IMR-90 (cell line): ENCODE results near the gene EGR2. TPM values are rescaled to one million over a fixed set of nuclear protein-coding genes. Genes with fewer than 3 reads are reported as not detected.

ENCODE experiments used
- ATAC-seq: fragments of 200-7000 bp; cut with Tn5 transposase; 2 replicates; pipeline ENCODE4 v1.9.1; 2020; ENCODE audit warnings: low read depth, mild to moderate bottlenecking, moderate library complexity
- BruUV-seq: library from RNA; stranded (reverse); fragments of 400-500 nt; replicated peaks from 2 replicates; lab custom pipeline; 2021; lab: Mats Ljungman, UMichigan
- CTCF ChIA-PET: fragments of 300-600 bp; formaldehyde crosslinking; extraction: SDS; loops from one replicate; lab custom pipeline; 2021; ENCODE audit warnings: antibody characterized with exemption; lab: Yijun Ruan, JAX
- POLR2A ChIA-PET: fragments of 300-600 bp; sonication (Branson Sonifier 250); formaldehyde crosslinking; loops from one replicate; lab custom pipeline; 2022; ENCODE audit warnings: antibody characterized with exemption; ENCODE audit not compliant: unreplicated experiment; lab: Charles Lee
- DNase-seq: peaks from one replicate; pipeline ENCODE4 v3.0.0; 2013
- H2AFZ ChIP-seq: replicated peaks from 2 replicates; pipeline ENCODE3; 2013; ENCODE audit warnings: low read length, mild to moderate bottlenecking; ENCODE audit not compliant: poor library complexity
- H2AK5ac ChIP-seq: 2 replicates; pipeline ENCODE4 v1.6.1; 2013; ENCODE audit warnings: low read depth, low read length, inconsistent platforms
- H2AK9ac ChIP-seq: replicated peaks from 2 replicates; pipeline ENCODE3; 2013; ENCODE audit warnings: mild to moderate bottlenecking, low read depth, low read length, moderate library complexity; ENCODE audit not compliant: poor library complexity
- H2BK120ac ChIP-seq: 2 replicates; pipeline ENCODE4 v1.6.1; 2013; ENCODE audit warnings: low read depth, low read length, inconsistent platforms
- H2BK15ac ChIP-seq: 3 replicates; pipeline ENCODE4 v1.6.1; 2013; ENCODE audit warnings: low read depth, low read length, inconsistent platforms
- H2BK20ac ChIP-seq: 2 replicates; pipeline ENCODE4 v1.6.1; 2013; ENCODE audit warnings: low read depth, mild to moderate bottlenecking, inconsistent platforms, low read length, moderate library complexity
- H2BK5ac ChIP-seq: 2 replicates; pipeline ENCODE4 v1.6.1; 2013; ENCODE audit warnings: mild to moderate bottlenecking, low read depth, low read length, inconsistent platforms; ENCODE audit not compliant: poor library complexity, severe bottlenecking
- H3K14ac ChIP-seq: replicated peaks from 2 replicates; pipeline ENCODE4 v1.6.1; 2013; ENCODE audit warnings: low read depth, low read length, inconsistent platforms
- H3K18ac ChIP-seq: 2 replicates; pipeline ENCODE4 v1.6.1; 2013; ENCODE audit warnings: low read depth, low read length, control low read depth
- H3K23ac ChIP-seq: 2 replicates; pipeline ENCODE4 v1.6.1; 2013; ENCODE audit warnings: low read depth, low read length, inconsistent platforms
- H3K27ac ChIP-seq: 2 replicates; pipeline ENCODE4 v1.5.1; 2013; ENCODE audit warnings: mild to moderate bottlenecking, control low read depth, low read length; ENCODE audit not compliant: insufficient read depth
- H3K27me3 ChIP-seq: 2 replicates; pipeline ENCODE4 v1.6.1; 2013; ENCODE audit warnings: low read length; ENCODE audit not compliant: control insufficient read depth, insufficient read depth
- H3K36me3 ChIP-seq: 2 replicates; pipeline ENCODE4 v1.6.1; 2013; ENCODE audit warnings: low read length, mixed read lengths; ENCODE audit not compliant: control insufficient read depth, insufficient read depth
- H3K4ac ChIP-seq: 2 replicates; pipeline ENCODE4 v1.6.1; 2013; ENCODE audit warnings: low read depth, low read length, inconsistent platforms
- H3K4me1 ChIP-seq: 2 replicates; pipeline ENCODE4 v1.6.1; 2013; ENCODE audit warnings: low read length, mixed read lengths; ENCODE audit not compliant: control insufficient read depth, insufficient read depth
- H3K4me2 ChIP-seq: 2 replicates; pipeline ENCODE4 v1.6.1; 2013; ENCODE audit warnings: low read depth, mild to moderate bottlenecking, control low read depth, low read length, moderate library complexity
- H3K4me3 ChIP-seq: 2 replicates; pipeline ENCODE4 v1.5.1; 2013; ENCODE audit warnings: low read depth, mild to moderate bottlenecking, control low read depth, low read length, moderate library complexity; ENCODE audit not compliant: insufficient read depth
- H3K56ac ChIP-seq: 2 replicates; pipeline ENCODE4 v1.6.1; 2013; ENCODE audit warnings: low read length, inconsistent platforms; ENCODE audit not compliant: insufficient read depth; ENCODE audit errors: extremely low read depth
- H3K79me1 ChIP-seq, 2 experiments: 2 replicates each; pipeline ENCODE4 v1.6.1; 2013; ENCODE audit warnings: low read length in 2 of 2, inconsistent platforms in 1 of 2, low read depth in 1 of 2
- H3K9ac ChIP-seq: 2 replicates; pipeline ENCODE4 v1.6.1; 2013; ENCODE audit warnings: low read depth, low read length, control low read depth
- H3K9me1 ChIP-seq: 2 replicates; pipeline ENCODE4 v1.6.1; 2013; ENCODE audit warnings: low read length, inconsistent platforms; ENCODE audit not compliant: insufficient read depth
- H3K9me3 ChIP-seq: 2 replicates; pipeline ENCODE4 v1.6.1; 2013; ENCODE audit warnings: low read length; ENCODE audit not compliant: control insufficient read depth, insufficient read depth
- H4K20me1 ChIP-seq: 2 replicates; pipeline ENCODE4 v1.6.1; 2013; ENCODE audit warnings: low read length, inconsistent platforms; ENCODE audit not compliant: insufficient read depth
- H4K5ac ChIP-seq: 2 replicates; pipeline ENCODE4 v1.6.1; 2013; ENCODE audit warnings: mild to moderate bottlenecking, low read depth, low read length, control low read depth
- H4K8ac ChIP-seq, 2 experiments: 2 replicates each; pipeline ENCODE4 v1.6.1; 2013; ENCODE audit warnings: low read depth in 2 of 2, low read length in 2 of 2, control low read depth in 1 of 2, inconsistent platforms in 1 of 2
- H4K91ac ChIP-seq: 2 replicates; pipeline ENCODE4 v1.6.1; 2013; ENCODE audit warnings: low read depth, low read length, inconsistent platforms; ENCODE audit not compliant: insufficient read depth
- CHD1 ChIP-seq: IDR thresholded peaks from 2 replicates; pipeline ENCODE4 v1.6.1; 2012; ENCODE audit warnings: low read depth, low read length, improper control_type of control experiment
- WGBS, 2 experiments: methylation state at CpG; one replicate each; pipeline versions ENCODE4 v1.1.5 to v1.1.7; 2013; ENCODE audit warnings: missing lambda C conversion rate in 2 of 2; ENCODE audit not compliant: insufficient read length in 1 of 2; ENCODE audit errors: extremely low coverage in 2 of 2; 5-methylcytosine and 5-hydroxymethylcytosine counted together
- dilution Hi-C: fragments of 300-500 bp; cut with HindIII; formaldehyde crosslinking; loops from one replicate; pipeline ENCODE4 v1.14.3; 2018; ENCODE audit warnings: low sequenced_read_pairs; ENCODE audit not compliant: unreplicated experiment
- in situ Hi-C: fragments of 300-500 bp; cut with MboI; formaldehyde crosslinking; loops from 3 replicates; pipeline ENCODE4 v1.14.3; 2019; ENCODE audit warnings: low sequenced_read_pairs, inconsistent platforms, mixed read lengths
- intact Hi-C: fragments of 100-400 bp; cut with micrococcal nuclease; formaldehyde crosslinking; loops from 2 replicates; pipeline ENCODE4 v1.10.0; 2022
- polyA plus RNA-seq, 3 experiments: library from polyadenylated mRNA; depleted of rRNA; stranded (reverse); fragments of >200 nt; gene quantifications; 2 replicates each; pipeline ENCODE4 v1.2.3, GENCODE V29; 2012; ENCODE audit warnings: low replicate concordance in 1 of 3
- total RNA-seq: library from RNA; depleted of rRNA; stranded (reverse); fragments of >200 nt; gene quantifications from 2 replicates; pipeline ENCODE4 v1.2.3, GENCODE V29; 2012
- TF ChIP-seq, protein P1 (sequence below): fragments of 150-350 bp; IDR thresholded peaks from 2 replicates; pipeline ENCODE4 v1.6.1; 2016; ENCODE audit warnings: low read depth, mild to moderate bottlenecking, low read length, moderate library complexity, borderline replicate concordance

Gene EGR2
- total and polyA plus RNA-seq, 2 of the 4 experiments (the other 2 are of a cell fraction): 0.36 to 1.2 TPM

- no peak overlapping the region for H3K14ac ChIP-seq
- H4K20me1 ChIP-seq: peaks cover 8% of the 10 kb centered on the region
- H2AFZ ChIP-seq: no peak overlapping the region
- in situ Hi-C loops (loop anchor here (5.0 to 25.0 kb wide), 3 partner anchors 383 to 783 kb away; partner anchors contain the start of gene RTKN2), intact Hi-C loops (no loop called here), dilution Hi-C loops (no loop called here)
- H2BK120ac ChIP-seq: no peak overlapping the region
- peaks cover 41% of the 10 kb centered on the region for H3K27me3 ChIP-seq
- no peaks in the 10 kb centered on the region for H3K79me1 ChIP-seq
- H3K9me3 ChIP-seq: no peaks in the 10 kb centered on the region
- no CpG with 5 or more reads among the region's 5 CpGs for WGBS, 2 experiments
- no peak overlapping the region for H3K9ac ChIP-seq
- H3K27ac ChIP-seq: no peak overlapping the region
- POLR2A ChIA-PET: no interaction called here
- no peak overlapping the region for H4K91ac ChIP-seq
- no peak overlapping the region for H4K8ac ChIP-seq
- BruUV-seq: no TSS peak
- no peak overlapping the region for H3K4me3 ChIP-seq
- H3K4me1 ChIP-seq: peaks cover 6% of the 10 kb centered on the region; the same call in 1 of the 2 replicates
- no peak overlapping the region for H2AK9ac ChIP-seq
- H3K4me2 ChIP-seq: no peak overlapping the region
- no peak overlapping the region for H2BK20ac ChIP-seq
- ATAC-seq: no peak
- H4K5ac ChIP-seq: no peak overlapping the region
- no peak for DNase-seq
- H3K36me3 ChIP-seq: no peaks in the 10 kb centered on the region
- H3K4ac ChIP-seq: no peak overlapping the region
- H2BK15ac ChIP-seq: no peak overlapping the region
- H3K23ac ChIP-seq: no peak overlapping the region
- H2AK5ac ChIP-seq: no peak overlapping the region
- H2BK5ac ChIP-seq: no peak overlapping the region
- no peak for TF ChIP-seq CHD1
- TF ChIP-seq, protein P1, sequence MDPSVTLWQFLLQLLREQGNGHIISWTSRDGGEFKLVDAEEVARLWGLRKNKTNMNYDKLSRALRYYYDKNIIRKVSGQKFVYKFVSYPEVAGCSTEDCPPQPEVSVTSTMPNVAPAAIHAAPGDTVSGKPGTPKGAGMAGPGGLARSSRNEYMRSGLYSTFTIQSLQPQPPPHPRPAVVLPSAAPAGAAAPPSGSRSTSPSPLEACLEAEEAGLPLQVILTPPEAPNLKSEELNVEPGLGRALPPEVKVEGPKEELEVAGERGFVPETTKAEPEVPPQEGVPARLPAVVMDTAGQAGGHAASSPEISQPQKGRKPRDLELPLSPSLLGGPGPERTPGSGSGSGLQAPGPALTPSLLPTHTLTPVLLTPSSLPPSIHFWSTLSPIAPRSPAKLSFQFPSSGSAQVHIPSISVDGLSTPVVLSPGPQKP: no peak
- H3K9me1 ChIP-seq: no peaks in the 10 kb centered on the region
- CTCF ChIA-PET: no interaction called here
- H3K56ac ChIP-seq: no peak overlapping the region
- H3K18ac ChIP-seq: no peak overlapping the region
These were observed 4.4 kb upstream of the EGR2 start for GRCh38 chr10:62820586-62820985.
